ENCODE results near the gene HIPK4.

- TF ChIP-seq CTCF (IDR thresholded peaks at IDR 0.05) = no peak
- no peak for TF ChIP-seq POLR2A (IDR thresholded peaks at IDR 0.05)
These were observed 29.2 kb upstream of the HIPK4 start for GRCh38 chr19:40419066-40419612.

Data from right lobe of liver (tissue), 4 donors.